Mesendoderm (in vitro differentiated cells): Measurements from ENCODE around the gene RPS17.
"Not testable (repeated sequence)": the region's sequence is repeated elsewhere in the genome, so short reads cannot be mapped to it uniquely, and the experiment has no call there.

Source experiments
- DNase-seq: peaks from one replicate; pipeline ENCODE4 v3.0.0; 2013
- H2AK5ac ChIP-seq: 2 replicates; pipeline ENCODE4 v1.6.1; 2013; ENCODE audit warnings: low read length, inconsistent platforms
- H2BK120ac ChIP-seq: 2 replicates; pipeline ENCODE4 v1.6.1; 2013; ENCODE audit warnings: low read depth, mild to moderate bottlenecking, low read length, moderate library complexity, mixed read lengths
- H2BK15ac ChIP-seq: replicated peaks from 2 replicates; pipeline ENCODE4 v1.6.1; 2013; ENCODE audit warnings: low read depth, mild to moderate bottlenecking, moderate library complexity
- H2BK5ac ChIP-seq: 2 replicates; pipeline ENCODE4 v1.6.1; 2013; ENCODE audit warnings: low read length, inconsistent platforms
- H3K18ac ChIP-seq: 2 replicates; pipeline ENCODE4 v1.6.1; 2013; ENCODE audit warnings: mild to moderate bottlenecking, low read length, mixed read lengths
- H3K23ac ChIP-seq: one replicate; pipeline ENCODE4 v1.6.1; 2013; ENCODE audit warnings: low read length
- H3K27ac ChIP-seq: 2 replicates; pipeline ENCODE4 v1.5.1; 2013; ENCODE audit warnings: low read depth, mild to moderate bottlenecking, inconsistent platforms, low read length, moderate library complexity
- H3K27me3 ChIP-seq: 2 replicates; pipeline ENCODE4 v1.6.1; 2013; ENCODE audit warnings: low read length, control low read depth, mild to moderate bottlenecking, inconsistent platforms; ENCODE audit not compliant: insufficient read depth, poor library complexity
- H3K36me3 ChIP-seq: 2 replicates; pipeline ENCODE4 v1.6.1; 2013; ENCODE audit warnings: low read length, inconsistent platforms; ENCODE audit not compliant: control insufficient read depth, insufficient read depth
- H3K4ac ChIP-seq: one replicate; pipeline ENCODE4 v1.6.1; 2013; ENCODE audit warnings: low read depth, mild to moderate bottlenecking, low read length, moderate library complexity
- H3K4me1 ChIP-seq: 2 replicates; pipeline ENCODE4 v1.6.1; 2013; ENCODE audit warnings: low read depth, low read length, inconsistent platforms; ENCODE audit not compliant: control insufficient read depth
- H3K4me2 ChIP-seq: 2 replicates; pipeline ENCODE4 v1.6.1; 2013; ENCODE audit warnings: low read length
- H3K4me3 ChIP-seq: 2 replicates; pipeline ENCODE4 v1.5.1; 2013; ENCODE audit warnings: mild to moderate bottlenecking, low read length
- H3K56ac ChIP-seq: one replicate; pipeline ENCODE4 v1.6.1; 2013; ENCODE audit warnings: low read length
- H3K79me1 ChIP-seq: 2 replicates; pipeline ENCODE4 v1.6.1; 2013; ENCODE audit warnings: low read length, inconsistent platforms
- H3K79me2 ChIP-seq: 2 replicates; pipeline ENCODE4 v1.6.1; 2013; ENCODE audit warnings: mild to moderate bottlenecking, low read length; ENCODE audit not compliant: control insufficient read depth, insufficient read depth
- H3K9ac ChIP-seq: 2 replicates; pipeline ENCODE4 v1.6.1; 2013; ENCODE audit warnings: low read length, inconsistent platforms
- H4K5ac ChIP-seq: one replicate; pipeline ENCODE4 v1.6.1; 2013; ENCODE audit warnings: low read length
- H4K8ac ChIP-seq: one replicate; pipeline ENCODE4 v1.6.1; 2013; ENCODE audit warnings: low read depth, mild to moderate bottlenecking, control low read depth, low read length, moderate library complexity
- WGBS: extraction: QIAGEN DNeasy Blood & Tissue Kit; methylation state at CpG from one replicate; pipeline ENCODE4 v1.1.7; 2013; ENCODE audit warnings: low lambda C conversion rate, missing lambda C conversion rate; ENCODE audit not compliant: insufficient coverage; ENCODE audit errors: extremely low coverage; 5-methylcytosine and 5-hydroxymethylcytosine counted together

RPS17 gene

DNA sequence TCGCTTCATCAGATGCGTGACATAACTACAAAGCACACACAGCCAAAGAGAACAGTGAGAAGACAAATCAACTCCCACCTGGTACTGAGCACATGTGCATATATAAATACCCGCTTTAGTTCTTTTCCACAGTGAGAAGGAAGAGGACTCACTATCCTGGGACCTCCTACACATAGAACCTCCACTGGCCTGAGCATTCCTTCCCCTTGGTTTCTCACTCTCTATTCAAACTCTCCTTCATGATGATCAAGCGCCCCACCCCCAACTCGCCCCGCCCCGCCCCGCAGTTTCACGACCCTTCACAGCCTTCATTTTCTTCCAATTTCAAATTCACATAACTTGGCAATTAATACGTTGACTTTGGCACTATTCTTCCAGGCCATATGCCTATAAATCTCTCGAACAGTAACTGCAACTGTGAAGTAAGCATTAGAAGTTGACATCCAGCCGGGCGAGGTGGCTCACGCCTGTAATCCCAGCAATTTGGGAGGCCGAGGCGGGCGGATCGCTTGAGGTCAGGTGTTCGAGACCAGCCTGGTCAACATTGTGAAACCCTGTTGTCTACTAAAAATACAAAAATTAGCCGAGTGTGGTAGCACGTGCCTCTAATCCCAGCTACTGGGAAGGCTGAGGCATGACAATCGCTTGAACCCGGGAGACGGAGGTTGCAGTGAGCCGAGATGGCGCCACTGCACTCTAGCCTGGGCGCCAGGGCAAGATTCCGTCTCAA, 1.1 kb downstream of the RPS17 start:
- no CpG with 5 or more reads among the region's 28 CpGs for WGBS
- peak; percentile 38 for DNase-seq
- H3K27ac ChIP-seq = no peak overlapping the region

DNA sequence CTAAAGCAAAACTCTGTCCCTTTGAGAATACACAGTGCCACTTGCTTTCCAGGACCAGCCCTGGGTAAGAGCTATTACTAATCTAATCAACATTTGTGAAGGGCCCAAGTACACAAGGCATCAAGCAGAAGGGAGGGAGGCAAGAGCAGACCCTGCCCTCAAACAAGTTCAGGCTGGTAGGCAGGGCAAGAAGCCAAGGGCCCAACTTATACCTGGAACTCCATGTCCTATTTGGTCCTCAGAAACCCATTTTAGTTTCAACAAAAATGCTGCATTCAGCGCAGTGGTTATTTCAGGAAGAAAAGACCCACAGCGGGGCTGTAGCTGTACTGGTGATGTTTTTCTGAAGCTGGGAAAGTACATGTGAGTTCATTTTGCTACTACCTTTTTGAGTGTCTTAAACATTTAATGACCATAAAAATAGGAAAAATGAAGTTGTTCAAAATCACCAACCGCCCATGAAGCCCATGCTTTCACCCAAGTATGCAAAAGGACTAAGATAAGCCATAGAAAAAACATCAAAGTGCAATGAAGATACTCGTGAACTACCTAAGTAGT, 2.8 kb downstream of the RPS17 start:
- Histone ChIP-seq H3K79me1 (peaks cover 21% of the 10 kb centered on the region), H3K18ac (no peak overlapping the region)

More for the DNA sequence above, 1.1 kb downstream of the RPS17 start:
- peak overlapping the region; percentile 82 for H3K4ac ChIP-seq
- no peak overlapping the region for H4K5ac ChIP-seq
- no peak overlapping the region for H4K8ac ChIP-seq
- no peak overlapping the region for H2AK5ac ChIP-seq
- H2BK15ac ChIP-seq = no peak overlapping the region
- peak overlapping the region; percentile 97 for H3K4me3 ChIP-seq
- peak overlapping the region; percentile 87 for H3K9ac ChIP-seq
- peaks cover 16% of the 10 kb centered on the region for H3K4me1 ChIP-seq
- H3K4me2 ChIP-seq = peak overlapping the region; percentile 75
- H3K79me1 ChIP-seq = peaks cover 21% of the 10 kb centered on the region
- peaks cover 35% of the 10 kb centered on the region for H3K79me2 ChIP-seq
- no peak overlapping the region for H3K23ac ChIP-seq
- peaks cover 31% of the 10 kb centered on the region for H3K36me3 ChIP-seq
- H3K18ac ChIP-seq = peak overlapping the region; percentile 98
- no peak overlapping the region for H2BK120ac ChIP-seq
- H2BK5ac ChIP-seq = no peak overlapping the region
- peak overlapping the region; percentile 98 for H3K56ac ChIP-seq
- no peaks in the 10 kb centered on the region for H3K27me3 ChIP-seq

DNA sequence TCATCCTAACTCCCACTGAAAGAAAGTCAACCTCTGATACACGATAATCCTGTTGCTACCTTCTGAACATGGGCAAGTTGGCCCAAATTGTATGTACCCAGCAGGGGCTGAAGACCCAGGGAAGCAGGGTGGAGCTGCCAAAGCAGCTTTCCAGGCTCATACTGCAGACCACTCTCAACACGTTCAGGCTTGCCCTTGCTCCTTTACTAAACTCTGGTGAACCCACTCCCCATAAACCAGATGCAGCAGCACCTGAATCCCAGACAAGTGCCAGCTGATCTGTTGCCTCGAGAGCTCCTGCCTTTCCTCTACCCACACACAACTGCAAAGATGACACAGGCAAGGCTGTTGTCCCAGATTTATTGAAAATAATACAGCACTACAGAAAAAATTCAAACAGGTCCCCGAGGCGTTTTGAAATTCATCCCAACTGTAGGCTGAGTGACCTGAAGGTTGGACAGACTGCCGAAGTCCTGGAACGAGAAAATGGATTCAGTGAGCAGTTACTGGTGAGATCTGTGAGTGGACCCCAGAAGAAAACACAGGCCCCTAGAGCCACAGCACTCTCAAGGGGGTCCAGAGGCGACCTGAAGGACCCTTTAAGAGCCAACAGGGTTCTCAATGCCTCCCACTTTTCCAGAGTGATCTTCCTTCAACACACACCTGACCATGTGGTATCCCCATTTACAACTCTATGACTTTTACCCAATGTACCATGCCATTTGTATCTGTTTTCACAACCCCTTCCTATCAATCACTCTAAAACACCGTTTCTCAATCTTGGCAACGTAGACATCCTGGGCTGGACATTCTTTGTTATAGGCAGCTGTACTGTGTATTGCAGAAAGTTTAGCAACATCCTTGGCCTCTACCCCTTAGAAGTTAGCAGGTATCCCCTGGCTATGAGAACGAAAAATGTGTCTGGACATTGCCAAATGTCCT, 3.6 kb downstream of the RPS17 start:
- H4K5ac ChIP-seq = no peak overlapping the region
- no peak overlapping the region for H2BK5ac ChIP-seq
- peak overlapping the region; percentile 6 for H3K9ac ChIP-seq
- no peak for DNase-seq
- peak overlapping the region; percentile 6 for H3K4me2 ChIP-seq
- no peak overlapping the region for H2BK120ac ChIP-seq
- H3K18ac ChIP-seq = no peak overlapping the region
- peaks cover 13% of the 10 kb centered on the region for H3K4me1 ChIP-seq
- 100% methylated on average over 1 of the region's 11 CpGs for WGBS
- H3K4ac ChIP-seq = no peak overlapping the region
- H4K8ac ChIP-seq = no peak overlapping the region
- H3K79me1 ChIP-seq = peaks cover 21% of the 10 kb centered on the region
- H3K36me3 ChIP-seq = peaks cover 31% of the 10 kb centered on the region
- peak overlapping the region; percentile 37 for H3K56ac ChIP-seq
- no peak overlapping the region for H3K4me3 ChIP-seq
- no peaks in the 10 kb centered on the region for H3K27me3 ChIP-seq
- H3K79me2 ChIP-seq = peaks cover 35% of the 10 kb centered on the region
- H3K23ac ChIP-seq = no peak overlapping the region
- no peak overlapping the region for H2BK15ac ChIP-seq
- peak overlapping the region; percentile 5 for H3K27ac ChIP-seq
- H2AK5ac ChIP-seq = no peak overlapping the region

More for the DNA sequence above, 2.8 kb downstream of the RPS17 start:
- Histone ChIP-seq H3K27ac (no peak overlapping the region), H3K36me3 (peaks cover 31% of the 10 kb centered on the region), H3K4me3 (no peak overlapping the region), H3K4me1 (peaks cover 13% of the 10 kb centered on the region), H4K5ac (no peak overlapping the region), H2BK15ac (no peak overlapping the region), H3K9ac (peak overlapping the region; percentile 87), H4K8ac (no peak overlapping the region), H3K4me2 (peak overlapping the region; percentile 75), H3K23ac (no peak overlapping the region), H3K27me3 (no peaks in the 10 kb centered on the region), H3K79me2 (peaks cover 35% of the 10 kb centered on the region), H3K56ac (peak overlapping the region; percentile 98), H2BK120ac (no peak overlapping the region), H2AK5ac (no peak overlapping the region), H2BK5ac (no peak overlapping the region), H3K4ac (no peak overlapping the region)
- no peak for DNase-seq
- no CpG with 5 or more reads among the region's 4 CpGs for WGBS

GRCh38 chr15:82535566-82536408, 4.5 kb downstream of the RPS17 start:
- no peak overlapping the region for H2AK5ac ChIP-seq
- no CpG with 5 or more reads among the region's 9 CpGs for WGBS
- peaks cover 21% of the 10 kb centered on the region for H3K79me1 ChIP-seq
- H3K4me1 ChIP-seq = peaks cover 10% of the 10 kb centered on the region
- H4K5ac ChIP-seq = no peak overlapping the region
- H3K4ac ChIP-seq = no peak overlapping the region
- no peak overlapping the region for H3K9ac ChIP-seq
- H2BK120ac ChIP-seq = no peak overlapping the region
- H3K79me2 ChIP-seq = peaks cover 35% of the 10 kb centered on the region
- no peak overlapping the region for H3K56ac ChIP-seq
- DNase-seq = no peak
- no peak overlapping the region for H3K18ac ChIP-seq
- H3K36me3 ChIP-seq = peaks cover 31% of the 10 kb centered on the region
- no peak overlapping the region for H2BK15ac ChIP-seq
- no peak overlapping the region for H2BK5ac ChIP-seq
- H3K27ac ChIP-seq = no peak overlapping the region
- no peak overlapping the region for H3K23ac ChIP-seq
- H3K27me3 ChIP-seq = no peaks in the 10 kb centered on the region
- no peak overlapping the region for H3K4me2 ChIP-seq
- H3K4me3 ChIP-seq = no peak overlapping the region
- H4K8ac ChIP-seq = no peak overlapping the region

- not testable (repeated sequence) for H3K56ac ChIP-seq, H3K9ac ChIP-seq, H2BK120ac ChIP-seq, H3K4me2 ChIP-seq, H4K5ac ChIP-seq, H4K8ac ChIP-seq, H3K27ac ChIP-seq, H2BK5ac ChIP-seq, H3K4ac ChIP-seq, H3K23ac ChIP-seq, H2BK15ac ChIP-seq, H3K4me3 ChIP-seq, H2AK5ac ChIP-seq, H3K27me3 ChIP-seq, H3K18ac ChIP-seq, DNase-seq
- Histone ChIP-seq H3K79me2 (peaks cover 34% of the 10 kb centered on the region), H3K79me1 (peaks cover 21% of the 10 kb centered on the region), H3K36me3 (peaks cover 31% of the 10 kb centered on the region), H3K4me1 (peaks cover 10% of the 10 kb centered on the region)
- no CpG with 5 or more reads among the region's 5 CpGs for WGBS
These were observed 5.1 kb downstream of the RPS17 start for GRCh38 chr15:82535151-82535550.
